ENCODE data around the gene GGA1.

DNA sequence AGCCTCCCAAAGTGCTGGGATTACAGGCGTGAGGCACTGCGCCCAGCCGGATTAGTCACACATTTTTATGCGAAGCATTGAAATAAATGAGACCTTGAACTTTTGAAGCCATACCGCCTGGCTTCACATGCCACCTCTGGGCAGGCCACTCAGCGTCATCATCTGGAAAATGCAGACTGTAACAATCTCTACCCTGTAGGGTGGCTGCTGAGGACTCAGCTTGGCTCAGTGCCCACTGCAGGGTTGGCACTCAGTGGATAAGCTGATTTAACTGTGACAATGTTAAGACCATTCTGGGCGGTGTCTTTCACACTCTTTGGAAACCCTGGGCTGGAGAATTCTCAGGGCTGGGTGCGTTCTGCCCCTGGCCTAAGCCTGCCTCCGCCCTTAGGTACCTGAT is 39.3 kb downstream of the GGA1 start:
- no peak for TF ChIP-seq SNRNP70 (optimal IDR thresholded peaks at IDR 0.05; ENCODE audit: low read depth, low read length)
- TF ChIP-seq, protein P1, sequence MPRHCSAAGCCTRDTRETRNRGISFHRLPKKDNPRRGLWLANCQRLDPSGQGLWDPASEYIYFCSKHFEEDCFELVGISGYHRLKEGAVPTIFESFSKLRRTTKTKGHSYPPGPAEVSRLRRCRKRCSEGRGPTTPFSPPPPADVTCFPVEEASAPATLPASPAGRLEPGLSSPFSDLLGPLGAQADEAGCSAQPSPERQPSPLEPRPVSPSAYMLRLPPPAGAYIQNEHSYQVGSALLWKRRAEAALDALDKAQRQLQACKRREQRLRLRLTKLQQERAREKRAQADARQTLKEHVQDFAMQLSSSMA (CRISPR knock-in tag; IDR thresholded peaks at IDR 0.05) = no peak

All from K562 (cell line).